Keratinocyte (primary cell): Measurements from ENCODE around the gene MALSU1. TPM values are rescaled to one million over a fixed set of nuclear protein-coding genes. Genes with fewer than 3 reads are reported as not detected.

ENCODE experiments used
- DNase-seq: peaks from one replicate; pipeline ENCODE4 v3.0.0-alpha.2; 2011; ENCODE audit warnings: low read depth, missing footprints, low spot score
- FAIRE-seq: peaks from 2 replicates; lab custom pipeline; 2011; peaks lifted over from hg19 to GRCh38; lab: Jason Lieb, UNC
- H2AFZ ChIP-seq: 2 replicates; pipeline ENCODE4 v1.6.0; 2012; ENCODE audit warnings: low read length, control low read depth, inconsistent platforms; ENCODE audit not compliant: control insufficient read depth
- H3K27ac ChIP-seq: 2 replicates; pipeline ENCODE4 v1.5.1; 2011; ENCODE audit warnings: low read length; ENCODE audit not compliant: control insufficient read depth, insufficient read depth
- H3K27me3 ChIP-seq: 3 replicates; pipeline ENCODE4 v1.6.0; 2011; ENCODE audit warnings: low read length; ENCODE audit not compliant: control insufficient read depth, insufficient read depth; ENCODE audit errors: extremely low read depth
- H3K36me3 ChIP-seq, 2 experiments: 2 replicates in 1 of 2; 3 replicates in 1 of 2; pipeline ENCODE4 v1.5.1; 2011; ENCODE audit warnings: low read length in 2 of 2, mild to moderate bottlenecking in 1 of 2; ENCODE audit not compliant: control insufficient read depth in 2 of 2, insufficient read depth in 2 of 2; ENCODE audit errors: extremely low read depth in 1 of 2
- H3K4me1 ChIP-seq: 3 replicates; pipeline ENCODE4 v1.5.1; 2011; ENCODE audit warnings: low read length; ENCODE audit not compliant: control insufficient read depth, insufficient read depth; ENCODE audit errors: extremely low read depth
- H3K4me2 ChIP-seq: 3 replicates; pipeline ENCODE4 v1.6.0; 2011; ENCODE audit warnings: low read depth, low read length; ENCODE audit not compliant: control insufficient read depth, insufficient read depth; ENCODE audit errors: extremely low read depth
- H3K4me3 ChIP-seq, 3 experiments: fragments of 200-600 bp in 1 of 3; sonication (generic) in 1 of 3; 2 replicates in 2 of 3; 3 replicates in 1 of 3; pipeline ENCODE4 v1.5.1; 2011 to 2016; ENCODE audit warnings: low read length in 3 of 3, mild to moderate bottlenecking in 3 of 3, control low read depth in 2 of 3, inconsistent platforms in 1 of 3, low read depth in 1 of 3, mixed read lengths in 1 of 3, mixed run types in 1 of 3, moderate library complexity in 1 of 3; ENCODE audit not compliant: control insufficient read depth in 2 of 3, insufficient read depth in 2 of 3; ENCODE audit errors: extremely low read depth in 1 of 3
- H3K79me2 ChIP-seq: 2 replicates; pipeline ENCODE4 v1.6.0; 2012; ENCODE audit warnings: low read length; ENCODE audit not compliant: control insufficient read depth, insufficient read depth
- H3K9ac ChIP-seq: 3 replicates; pipeline ENCODE4 v1.6.0; 2011; ENCODE audit warnings: low read length; ENCODE audit not compliant: control insufficient read depth, insufficient read depth; ENCODE audit errors: extremely low read depth
- H3K9me1 ChIP-seq: 3 replicates; pipeline ENCODE4 v1.6.0; 2011; ENCODE audit warnings: low read length; ENCODE audit not compliant: control insufficient read depth, insufficient read depth; ENCODE audit errors: extremely low read depth
- H3K9me3 ChIP-seq: 2 replicates; pipeline ENCODE4 v1.5.1; 2012; ENCODE audit warnings: low read depth, low read length; ENCODE audit not compliant: control insufficient read depth
- H4K20me1 ChIP-seq: 3 replicates; pipeline ENCODE4 v1.6.0; 2011; ENCODE audit warnings: low read length; ENCODE audit not compliant: control insufficient read depth, insufficient read depth; ENCODE audit errors: extremely low read depth
- EZH2 ChIP-seq: IDR thresholded peaks from one replicate; pipeline ENCODE4 v1.6.1; 2012; ENCODE audit warnings: inconsistent platforms, mild to moderate bottlenecking, low read length, moderate library complexity
- dilution Hi-C: fragments of 300-500 bp; cut with MboI; formaldehyde crosslinking; loops from one replicate; pipeline ENCODE4 v1.7.0; 2020; ENCODE audit warnings: low sequenced_read_pairs; ENCODE audit not compliant: extremely low pct_ligation_motif_present
- polyA plus RNA-seq, 5 experiments: library from polyadenylated mRNA; depleted of rRNA in 3 of 5; stranded (reverse) in 3 of 5; stranded (forward) in 1 of 5; unstranded in 1 of 5; fragments of >200 nt; gene quantifications; 1 replicate in 1 of 5; 2 replicates in 3 of 5; 3 replicates in 1 of 5; pipeline versions ENCODE4 v1.2.1 to v1.2.3, GENCODE V29; 2011 to 2012; ENCODE audit warnings: missing spikeins in 2 of 5, low read depth in 1 of 5, low replicate concordance in 1 of 5
- TF ChIP-seq, protein P1 (sequence below), 3 experiments: IDR thresholded peaks in 1 of 3; conservative IDR thresholded peaks in 1 of 3; optimal IDR thresholded peaks in 1 of 3; 2 replicates in 2 of 3; 3 replicates in 1 of 3; pipeline versions ENCODE3 to v1.5.1; 2011; ENCODE audit warnings: low read length in 3 of 3, mild to moderate bottlenecking in 3 of 3, moderate library complexity in 2 of 3, control low read depth in 1 of 3, inconsistent platforms in 1 of 3; ENCODE audit not compliant: insufficient read depth in 2 of 3; ENCODE audit errors: extremely low read depth in 1 of 3

MALSU1 gene
- polyA plus RNA-seq, 1 donor (not counting 4 experiments of a cell fraction or from before 2014, with no cell fraction given) = 67.8 TPM

DNA sequence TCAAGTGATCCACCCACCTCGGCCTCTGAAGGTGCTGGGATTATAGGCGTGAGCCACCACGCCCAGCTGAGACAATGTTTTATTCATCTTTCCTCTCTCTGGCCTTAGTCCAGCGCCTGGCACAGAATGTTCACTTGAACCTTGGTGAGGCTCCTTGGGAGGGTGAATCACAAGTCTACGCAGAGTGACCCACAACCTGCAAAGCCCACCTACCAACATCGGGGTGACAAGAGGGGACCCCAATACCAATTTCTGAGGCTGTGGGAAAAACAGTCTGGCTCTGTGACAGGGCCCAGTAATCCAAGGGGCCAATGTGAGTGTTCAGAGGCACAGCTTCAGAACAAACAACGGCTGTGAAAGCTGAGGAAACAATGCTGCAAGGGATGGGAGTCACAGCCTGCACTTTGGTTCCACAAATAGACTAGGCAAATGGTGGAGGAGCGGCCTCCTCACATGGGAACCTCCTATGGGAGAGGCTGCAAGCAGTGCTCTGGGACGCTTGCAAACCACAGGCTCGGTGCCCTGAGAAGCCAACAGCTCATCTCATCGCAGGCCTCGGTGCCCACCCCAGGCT, 5.6 kb upstream of the MALSU1 start:
- H3K36me3 ChIP-seq = no peaks in the 10 kb centered on the region
- H3K27me3 ChIP-seq = no peaks in the 10 kb centered on the region
- peak overlapping the region; percentile 15 for H2AFZ ChIP-seq
- no peak overlapping the region for H3K27ac ChIP-seq
- H3K4me3 ChIP-seq = no peak overlapping the region
- H3K9me3 ChIP-seq = no peaks in the 10 kb centered on the region
- dilution Hi-C loops = no loop called here
- DNase-seq = no peak
- no peak overlapping the region for H3K9ac ChIP-seq
- no peaks in the 10 kb centered on the region for H3K79me2 ChIP-seq
- FAIRE-seq = no peak
- H4K20me1 ChIP-seq = no peaks in the 10 kb centered on the region
- no peak overlapping the region for H3K4me2 ChIP-seq
- H3K4me1 ChIP-seq = peaks cover 12% of the 10 kb centered on the region
- no peaks in the 10 kb centered on the region for H3K9me1 ChIP-seq
- TF ChIP-seq EZH2 = no peak
- TF ChIP-seq, protein P1, sequence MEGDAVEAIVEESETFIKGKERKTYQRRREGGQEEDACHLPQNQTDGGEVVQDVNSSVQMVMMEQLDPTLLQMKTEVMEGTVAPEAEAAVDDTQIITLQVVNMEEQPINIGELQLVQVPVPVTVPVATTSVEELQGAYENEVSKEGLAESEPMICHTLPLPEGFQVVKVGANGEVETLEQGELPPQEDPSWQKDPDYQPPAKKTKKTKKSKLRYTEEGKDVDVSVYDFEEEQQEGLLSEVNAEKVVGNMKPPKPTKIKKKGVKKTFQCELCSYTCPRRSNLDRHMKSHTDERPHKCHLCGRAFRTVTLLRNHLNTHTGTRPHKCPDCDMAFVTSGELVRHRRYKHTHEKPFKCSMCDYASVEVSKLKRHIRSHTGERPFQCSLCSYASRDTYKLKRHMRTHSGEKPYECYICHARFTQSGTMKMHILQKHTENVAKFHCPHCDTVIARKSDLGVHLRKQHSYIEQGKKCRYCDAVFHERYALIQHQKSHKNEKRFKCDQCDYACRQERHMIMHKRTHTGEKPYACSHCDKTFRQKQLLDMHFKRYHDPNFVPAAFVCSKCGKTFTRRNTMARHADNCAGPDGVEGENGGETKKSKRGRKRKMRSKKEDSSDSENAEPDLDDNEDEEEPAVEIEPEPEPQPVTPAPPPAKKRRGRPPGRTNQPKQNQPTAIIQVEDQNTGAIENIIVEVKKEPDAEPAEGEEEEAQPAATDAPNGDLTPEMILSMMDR (optimal IDR thresholded peaks at IDR 0.05 in 1 of 3, IDR thresholded peaks at IDR 0.05 in 1 of 3, conservative IDR thresholded peaks at IDR 0.05 in 1 of 3; ENCODE audit: extremely low read depth in 1 of 3, insufficient read depth in 2 of 3, low read length in 3 of 3) = no peak

- Histone ChIP-seq H3K4me3 (no peak overlapping the region), H2AFZ (no peak overlapping the region), H3K9ac (no peak overlapping the region), H3K36me3 (no peaks in the 10 kb centered on the region), H3K27me3 (no peaks in the 10 kb centered on the region), H3K4me2 (no peak overlapping the region), H4K20me1 (no peaks in the 10 kb centered on the region), H3K9me3 (no peaks in the 10 kb centered on the region), H3K9me1 (no peaks in the 10 kb centered on the region), H3K4me1 (peaks cover 15% of the 10 kb centered on the region), H3K27ac (no peak overlapping the region), H3K79me2 (peaks cover 6% of the 10 kb centered on the region)
- FAIRE-seq (no peak), DNase-seq (no peak)
- no peak for TF ChIP-seq EZH2
- TF ChIP-seq, protein P1 (optimal IDR thresholded peaks at IDR 0.05 in 1 of 3, IDR thresholded peaks at IDR 0.05 in 1 of 3, conservative IDR thresholded peaks at IDR 0.05 in 1 of 3; ENCODE audit: extremely low read depth in 1 of 3, insufficient read depth in 2 of 3, low read length in 3 of 3) = no peak
- dilution Hi-C loops = no loop called here
Observed at GRCh38 chr7:23294549-23295400, 4.4 kb upstream of the MALSU1 start.
